ENCODE results near the gene WBP1.
"Not testable (repeated sequence)": the region's sequence is repeated elsewhere in the genome, so short reads cannot be mapped to it uniquely, and the experiment has no call there.

Gene WBP1

GRCh38 chr2:74471332-74472065, 13.3 kb downstream of the WBP1 start:
- in situ Hi-C loops (cut with HindIII; ENCODE audit: low pct_ligation_motif_present, low pct_unique_long_range_greater_than_20kb, low sequenced_read_pairs), result no loop called here

GRCh38 chr2:74472086-74472944, 14.1 kb downstream of the WBP1 start, which contains the start of gene MRPL53:
MRPL53 (minus strand) TSS chr2:74472680; CDS start chr2:74472660, 20 bp downstream.
- in situ Hi-C loops (cut with HindIII; ENCODE audit: low pct_ligation_motif_present, low pct_unique_long_range_greater_than_20kb, low sequenced_read_pairs), result no loop called here
- peak; percentile 96 for DNase-seq

More at GRCh38 chr2:74471332-74472065, 13.3 kb downstream of the WBP1 start:
- peak; percentile 12 for DNase-seq

GRCh38 chr2:74472945-74473258, 14.7 kb downstream of the WBP1 start:
- in situ Hi-C loops (cut with HindIII; ENCODE audit: low pct_ligation_motif_present, low pct_unique_long_range_greater_than_20kb, low sequenced_read_pairs), result no loop called here
- no peak for DNase-seq

GRCh38 chr2:74474481-74474880, 16.2 kb downstream of the WBP1 start:
- in situ Hi-C loops (cut with HindIII; ENCODE audit: low pct_ligation_motif_present, low pct_unique_long_range_greater_than_20kb, low sequenced_read_pairs), result no loop called here
- DNase-seq, result no peak

- DNase-seq, result no peak
- in situ Hi-C loops (cut with HindIII; ENCODE audit: low pct_ligation_motif_present, low pct_unique_long_range_greater_than_20kb, low sequenced_read_pairs), result no loop called here
Observed at GRCh38 chr2:74474899-74475298, 16.7 kb downstream of the WBP1 start.

GRCh38 chr2:74481431-74481830, 23.2 kb downstream of the WBP1 start:
- in situ Hi-C loops (cut with HindIII; ENCODE audit: low pct_ligation_motif_present, low pct_unique_long_range_greater_than_20kb, low sequenced_read_pairs), result no loop called here

GRCh38 chr2:74481961-74482800, 23.9 kb downstream of the WBP1 start:
- in situ Hi-C loops (cut with HindIII; ENCODE audit: low pct_ligation_motif_present, low pct_unique_long_range_greater_than_20kb, low sequenced_read_pairs), result no loop called here
- DNase-seq, result no peak

More at GRCh38 chr2:74481431-74481830, 23.2 kb downstream of the WBP1 start:
- DNase-seq, result no peak

- peak; percentile 96 for DNase-seq
- in situ Hi-C loops (cut with HindIII; ENCODE audit: low pct_ligation_motif_present, low pct_unique_long_range_greater_than_20kb, low sequenced_read_pairs), result no loop called here
Observed at GRCh38 chr2:74482801-74483674, 24.8 kb downstream of the WBP1 start, which contains the start of the genes CCDC142 and TTC31. CCDC142 (minus strand) TSS chr2:74482998; CDS start chr2:74482837, 161 bp downstream. TTC31 (plus strand) TSS chr2:74483081; CDS start chr2:74483096, 15 bp downstream.

GRCh38 chr2:74483675-74484164, 25.5 kb downstream of the WBP1 start:
- in situ Hi-C loops (cut with HindIII; ENCODE audit: low pct_ligation_motif_present, low pct_unique_long_range_greater_than_20kb, low sequenced_read_pairs); DNase-seq: not testable (repeated sequence)

GRCh38 chr2:74486141-74486540, 27.9 kb downstream of the WBP1 start:
- in situ Hi-C loops (cut with HindIII; ENCODE audit: low pct_ligation_motif_present, low pct_unique_long_range_greater_than_20kb, low sequenced_read_pairs), result no loop called here
- no peak for DNase-seq

- no peak for DNase-seq
- in situ Hi-C loops (cut with HindIII; ENCODE audit: low pct_ligation_motif_present, low pct_unique_long_range_greater_than_20kb, low sequenced_read_pairs), result no loop called here
Observed at GRCh38 chr2:74488643-74489481, 30.6 kb downstream of the WBP1 start.

GRCh38 chr2:74489906-74490305, 31.7 kb downstream of the WBP1 start:
- in situ Hi-C loops (cut with HindIII; ENCODE audit: low pct_ligation_motif_present, low pct_unique_long_range_greater_than_20kb, low sequenced_read_pairs), result no loop called here

GRCh38 chr2:74491648-74492544, 33.7 kb downstream of the WBP1 start:
- in situ Hi-C loops (cut with HindIII; ENCODE audit: low pct_ligation_motif_present, low pct_unique_long_range_greater_than_20kb, low sequenced_read_pairs), result no loop called here
- no peak for DNase-seq

More at GRCh38 chr2:74489906-74490305, 31.7 kb downstream of the WBP1 start:
- DNase-seq, result no peak

- in situ Hi-C loops (cut with HindIII; ENCODE audit: low pct_ligation_motif_present, low pct_unique_long_range_greater_than_20kb, low sequenced_read_pairs), result no loop called here
Observed at GRCh38 chr2:74493546-74493945, 35.3 kb downstream of the WBP1 start.

GRCh38 chr2:74495440-74495839, 37.2 kb downstream of the WBP1 start:
- in situ Hi-C loops (cut with HindIII; ENCODE audit: low pct_ligation_motif_present, low pct_unique_long_range_greater_than_20kb, low sequenced_read_pairs), result no loop called here
- no peak for DNase-seq

More at GRCh38 chr2:74493546-74493945, 35.3 kb downstream of the WBP1 start:
- no peak for DNase-seq
